Stimulated activated effector memory CD8-positive, alpha-beta T cell treated with anti-CD3 and anti-CD28 coated beads, Interleukin-12 subunit alpha, Interleukin-12 subunit beta, amount 100 ng/mL, for 72 hours (primary cell): ENCODE measurements around the gene GFPT1.

Experiments used
- ATAC-seq: fragments of 150-1000 bp; cut with Tn5 transposase; 2 replicates; pipeline ENCODE4 v1.10.0; 2021
- DNase-seq, 2 donors: peaks; one replicate each; pipeline ENCODE4 v3.0.0; 2021 to 2022; ENCODE audit warnings: low spot score in 2 of 2
- H3K27ac Mint-ChIP-seq: one replicate; pipeline ENCODE4 v1.8.0; 2022; ENCODE audit warnings: mild to moderate bottlenecking, mixed read lengths
- H3K36me3 Mint-ChIP-seq: one replicate; pipeline ENCODE4 v1.8.0; 2022; ENCODE audit warnings: mild to moderate bottlenecking, mixed read lengths
- H3K4me1 Mint-ChIP-seq: one replicate; pipeline ENCODE4 v1.8.0; 2022; ENCODE audit warnings: mixed read lengths
- H3K4me3 Mint-ChIP-seq: one replicate; pipeline ENCODE4 v1.8.0; 2022; ENCODE audit warnings: mild to moderate bottlenecking, mixed read lengths
- H3K9me3 Mint-ChIP-seq: one replicate; pipeline ENCODE4 v1.8.0; 2022; ENCODE audit warnings: mixed read lengths

The GFPT1 gene

DNA sequence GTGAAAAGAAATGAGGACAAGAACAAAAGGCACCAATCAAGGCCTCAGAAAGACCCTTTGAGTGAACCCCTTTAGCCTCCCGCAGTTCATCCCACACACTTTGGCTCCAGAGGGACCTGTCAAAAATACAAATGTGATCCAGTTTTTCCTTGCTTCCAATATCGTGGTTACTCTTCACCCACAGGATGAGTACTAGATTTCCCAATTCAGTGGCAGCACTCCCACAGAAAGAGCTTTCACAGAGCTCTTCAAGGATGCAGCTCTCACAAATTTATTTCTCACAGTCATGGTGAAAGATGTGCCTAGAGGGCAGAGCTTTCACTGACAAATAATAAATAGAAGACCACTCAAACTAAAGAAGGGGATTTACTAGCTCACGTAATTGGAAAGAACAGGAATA, 3.0 kb upstream of the GFPT1 start:
- Mint-ChIP-seq H3K4me1 (peaks cover 13% of the 10 kb centered on the region), H3K4me3 (no peak overlapping the region), H3K27ac (no peak overlapping the region), H3K9me3 (no peaks in the 10 kb centered on the region), H3K36me3 (no peaks in the 10 kb centered on the region)
- ATAC-seq (no peak), DNase-seq (peak in 1 of 2 donors; percentile 18)

DNA sequence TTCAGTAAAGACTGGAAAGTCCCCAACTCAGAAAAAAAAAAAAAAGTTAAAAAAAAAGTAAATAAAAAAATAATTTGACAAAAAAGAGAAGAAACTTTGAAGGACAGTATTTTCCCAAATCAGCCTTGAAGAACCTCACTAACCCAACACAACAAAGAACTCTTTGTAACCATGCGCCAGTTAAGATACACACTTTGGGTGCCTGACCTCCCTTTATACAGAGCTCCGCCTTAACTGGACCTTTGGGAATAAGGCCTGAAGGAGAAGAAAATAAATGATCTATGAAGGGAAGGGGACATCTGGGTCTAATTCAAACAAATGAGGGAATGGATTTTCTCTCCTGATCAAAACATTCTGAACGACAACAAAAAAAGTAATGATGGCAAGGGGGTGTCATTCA, 2.2 kb upstream of the GFPT1 start:
- no peak overlapping the region for H3K4me3 Mint-ChIP-seq

DNA sequence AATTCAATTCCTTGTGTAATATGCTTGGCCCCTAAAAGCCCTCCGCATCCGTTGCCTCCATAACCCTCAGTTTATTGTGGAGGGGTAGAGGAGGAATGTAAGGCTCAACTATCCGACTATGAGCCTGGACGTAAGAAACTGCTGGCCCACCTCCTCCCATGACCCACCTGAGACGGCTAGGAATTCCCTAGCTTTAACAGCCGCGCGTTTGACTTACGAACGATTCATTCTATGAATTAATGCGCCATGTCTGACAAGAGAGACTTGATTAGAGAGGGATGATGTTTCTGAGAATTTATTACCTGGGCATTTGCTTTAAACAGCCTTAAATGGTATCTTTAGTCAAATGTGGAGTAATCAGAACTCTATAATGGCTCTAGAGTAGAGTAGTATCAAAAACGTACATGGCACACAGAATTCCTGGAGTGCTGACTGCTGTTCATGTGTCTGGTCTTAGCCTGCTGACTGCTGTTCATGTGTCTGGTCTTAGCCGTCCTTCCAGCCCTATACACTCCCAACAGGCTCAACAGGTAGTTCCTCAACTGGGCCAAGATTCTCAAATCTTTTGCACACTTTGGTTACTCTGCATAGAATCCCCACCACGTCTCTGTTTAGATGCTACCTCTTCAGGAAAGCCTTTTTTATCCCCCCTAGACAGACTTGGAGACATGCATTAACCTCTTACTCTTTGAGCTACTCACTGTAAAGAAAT, 899 bp upstream of the GFPT1 start:
- ATAC-seq (no peak), DNase-seq (peak in 1 of 2 donors; percentile 49)
- Mint-ChIP-seq H3K36me3 (peaks cover 5% of the 10 kb centered on the region), H3K4me3 (peak overlapping the region; percentile 90), H3K4me1 (peaks cover 16% of the 10 kb centered on the region), H3K27ac (peak overlapping the region; percentile 96), H3K9me3 (no peaks in the 10 kb centered on the region)

More for the DNA sequence above, 2.2 kb upstream of the GFPT1 start:
- Mint-ChIP-seq H3K4me1 (peaks cover 13% of the 10 kb centered on the region), H3K9me3 (no peaks in the 10 kb centered on the region), H3K27ac (no peak overlapping the region), H3K36me3 (no peaks in the 10 kb centered on the region)
- no peak for ATAC-seq
- DNase-seq = no peak

DNA sequence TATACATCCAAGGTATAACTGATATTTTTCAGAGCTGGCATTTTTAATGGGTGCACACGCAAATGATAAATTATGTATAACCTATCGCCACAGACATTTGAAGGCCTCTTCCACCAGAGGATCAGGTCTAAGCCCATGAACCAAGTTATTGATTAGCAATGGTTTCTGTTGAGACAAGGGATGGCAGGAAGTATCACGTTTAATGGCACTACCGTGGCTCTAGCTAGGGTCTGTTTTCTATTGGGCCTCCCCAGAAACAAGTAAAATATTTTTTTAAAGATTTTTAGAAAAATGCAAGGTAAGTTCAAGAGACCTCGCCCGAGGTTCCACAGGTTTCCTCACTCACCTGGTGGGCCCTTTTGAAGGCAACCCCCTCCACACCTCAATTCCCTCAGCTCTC, 667 bp downstream of the GFPT1 start:
- peak overlapping the region; percentile 90 for H3K4me3 Mint-ChIP-seq
- H3K36me3 Mint-ChIP-seq = peaks cover 17% of the 10 kb centered on the region
- DNase-seq (no peak), ATAC-seq (no peak)
- H3K4me1 Mint-ChIP-seq = peaks cover 30% of the 10 kb centered on the region
- H3K27ac Mint-ChIP-seq = peak overlapping the region; percentile 96
- no peaks in the 10 kb centered on the region for H3K9me3 Mint-ChIP-seq

DNA sequence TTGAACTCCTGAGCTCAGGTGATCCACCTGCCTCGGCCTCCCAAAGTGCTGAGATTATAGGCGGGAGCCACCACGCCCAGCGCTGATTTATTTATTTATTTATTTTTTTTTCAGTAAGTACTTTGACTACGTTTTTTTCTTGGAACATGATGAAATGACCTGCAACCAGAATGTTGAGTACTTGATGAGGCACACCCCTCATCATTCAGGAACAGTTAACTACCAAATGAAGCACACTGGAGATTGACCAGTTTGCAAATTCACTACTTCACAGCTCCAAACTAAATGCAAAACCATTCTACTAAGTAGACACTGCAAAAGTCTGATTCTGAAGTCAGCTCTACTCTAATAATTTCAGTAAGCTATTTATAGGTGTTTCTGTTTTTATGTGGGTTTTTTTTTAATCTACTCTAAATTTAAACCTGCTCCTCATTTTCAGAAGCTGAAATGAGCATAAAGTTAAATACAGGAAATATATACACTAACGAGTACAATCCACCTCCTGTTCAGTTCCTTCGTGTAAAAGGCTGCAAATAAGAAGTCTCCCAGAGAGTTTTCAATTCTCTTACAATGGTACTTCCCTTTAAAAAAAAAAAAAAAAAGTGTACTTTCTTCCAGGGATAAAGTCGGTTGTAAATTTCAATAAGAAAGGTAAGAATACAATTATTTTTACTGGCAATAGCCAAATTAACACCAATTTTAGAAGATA, 1.4 kb downstream of the GFPT1 start:
- ATAC-seq (no peak), DNase-seq (no peak)
- Mint-ChIP-seq H3K36me3 (peaks cover 22% of the 10 kb centered on the region), H3K27ac (peak overlapping the region; percentile 96), H3K4me3 (peak overlapping the region; percentile 90), H3K4me1 (peaks cover 38% of the 10 kb centered on the region), H3K9me3 (no peaks in the 10 kb centered on the region)

DNA sequence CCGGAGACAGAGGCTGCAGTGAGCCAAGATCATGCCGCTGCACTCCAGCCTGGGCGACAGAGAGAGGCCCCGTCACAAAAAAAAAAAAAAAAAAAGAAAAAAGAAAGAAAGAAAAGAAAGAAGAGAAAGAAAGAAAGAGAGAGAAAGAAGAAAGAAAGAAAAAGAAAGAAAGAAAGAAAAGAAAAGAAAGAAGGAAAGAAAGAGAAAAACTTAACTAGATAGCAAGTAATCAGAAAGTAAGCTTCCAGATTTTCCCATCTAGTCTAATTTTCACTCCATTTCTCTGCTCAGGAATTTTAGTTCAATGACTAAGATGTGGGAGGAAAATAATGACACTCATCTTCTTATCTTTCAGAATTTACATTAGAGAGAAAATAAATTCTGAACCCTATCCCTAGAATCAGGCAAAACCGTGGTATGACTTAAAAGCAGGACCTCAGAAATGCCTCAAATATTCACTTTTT, 2.4 kb downstream of the GFPT1 start:
- no peak overlapping the region for H3K27ac Mint-ChIP-seq
- peaks cover 22% of the 10 kb centered on the region for H3K36me3 Mint-ChIP-seq
- DNase-seq (no peak), ATAC-seq (no peak)
- peaks cover 42% of the 10 kb centered on the region for H3K4me1 Mint-ChIP-seq
- H3K4me3 Mint-ChIP-seq = no peak overlapping the region
- no peaks in the 10 kb centered on the region for H3K9me3 Mint-ChIP-seq

DNA sequence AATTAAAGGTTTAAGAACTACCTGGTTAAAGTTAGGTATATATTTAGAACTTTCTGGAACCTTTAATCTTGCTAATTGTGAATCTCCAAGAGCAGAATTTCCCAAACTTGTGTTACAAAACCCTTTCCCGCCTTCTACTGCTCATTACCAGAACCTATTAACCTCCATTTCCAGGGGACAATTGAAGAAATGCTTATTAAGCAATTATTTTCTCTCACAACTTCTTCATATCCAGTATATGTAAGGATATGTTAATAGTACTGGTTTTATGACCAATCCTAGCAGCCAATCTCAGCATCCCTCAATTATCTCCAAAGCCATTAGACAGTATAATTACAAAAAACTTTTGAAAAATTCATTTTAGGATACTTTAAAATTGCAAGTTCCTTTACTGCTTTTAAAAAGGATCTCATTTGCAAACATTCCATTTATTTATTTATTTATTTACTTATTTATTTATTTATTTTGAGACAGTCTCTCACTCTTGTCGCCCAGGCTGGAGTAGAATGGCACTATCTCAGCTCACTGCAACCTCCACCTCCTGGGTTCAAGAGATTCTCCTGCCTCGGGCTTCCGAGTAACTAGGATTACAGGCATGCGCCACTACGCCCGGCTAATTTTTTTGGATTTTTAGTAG, 3.7 kb downstream of the GFPT1 start:
- DNase-seq (no peak), ATAC-seq (no peak)
- Mint-ChIP-seq H3K9me3 (no peaks in the 10 kb centered on the region), H3K4me1 (peaks cover 41% of the 10 kb centered on the region), H3K4me3 (no peak overlapping the region), H3K27ac (no peak overlapping the region), H3K36me3 (peaks cover 22% of the 10 kb centered on the region)

DNA sequence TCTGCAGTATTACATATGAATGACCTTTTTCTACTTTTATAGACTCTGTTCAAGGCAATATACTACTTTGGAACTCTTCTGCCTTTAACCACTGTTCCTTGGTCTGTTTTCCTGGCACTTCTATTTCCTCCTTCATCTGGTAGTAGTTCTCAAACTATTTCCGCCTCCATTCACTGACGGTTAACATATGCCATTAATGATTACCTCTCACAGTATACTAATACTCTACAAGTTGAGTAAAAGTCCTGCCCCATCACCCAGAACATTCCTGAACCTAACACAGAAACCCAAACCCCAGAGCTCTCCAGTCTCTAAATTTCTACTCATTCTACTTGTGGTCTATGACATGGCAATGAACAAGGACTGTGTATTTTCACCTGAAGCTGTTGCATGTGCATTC, 4.5 kb downstream of the GFPT1 start:
- Mint-ChIP-seq H3K27ac (no peak overlapping the region), H3K4me1 (peaks cover 34% of the 10 kb centered on the region), H3K9me3 (no peaks in the 10 kb centered on the region), H3K36me3 (peaks cover 22% of the 10 kb centered on the region), H3K4me3 (no peak overlapping the region)
- DNase-seq (no peak), ATAC-seq (no peak)

DNA sequence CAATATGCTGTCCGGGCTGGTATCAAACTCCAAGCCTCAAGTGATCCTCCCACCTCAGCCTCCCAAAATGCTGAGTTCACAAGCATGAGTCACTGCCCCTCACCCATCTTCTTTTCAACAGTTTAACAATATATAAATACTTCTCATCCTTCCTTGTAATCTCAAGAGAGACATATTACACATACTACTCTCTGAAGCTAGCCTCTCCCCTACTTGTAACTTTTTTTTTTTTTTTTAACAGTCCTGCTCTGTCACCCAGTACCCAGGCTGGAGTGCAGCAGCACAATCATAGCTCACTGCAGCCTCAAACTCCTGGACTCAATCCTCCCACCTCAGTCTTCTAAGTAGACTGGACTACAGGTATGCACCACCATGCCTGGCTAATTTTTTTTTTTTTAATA, 5.7 kb downstream of the GFPT1 start:
- H3K9me3 Mint-ChIP-seq = no peaks in the 10 kb centered on the region
- no peak overlapping the region for H3K4me3 Mint-ChIP-seq
- DNase-seq (no peak), ATAC-seq (peak; percentile 87)
- peaks cover 22% of the 10 kb centered on the region for H3K36me3 Mint-ChIP-seq
- H3K27ac Mint-ChIP-seq = peak overlapping the region; percentile 86
- peaks cover 29% of the 10 kb centered on the region for H3K4me1 Mint-ChIP-seq

DNA sequence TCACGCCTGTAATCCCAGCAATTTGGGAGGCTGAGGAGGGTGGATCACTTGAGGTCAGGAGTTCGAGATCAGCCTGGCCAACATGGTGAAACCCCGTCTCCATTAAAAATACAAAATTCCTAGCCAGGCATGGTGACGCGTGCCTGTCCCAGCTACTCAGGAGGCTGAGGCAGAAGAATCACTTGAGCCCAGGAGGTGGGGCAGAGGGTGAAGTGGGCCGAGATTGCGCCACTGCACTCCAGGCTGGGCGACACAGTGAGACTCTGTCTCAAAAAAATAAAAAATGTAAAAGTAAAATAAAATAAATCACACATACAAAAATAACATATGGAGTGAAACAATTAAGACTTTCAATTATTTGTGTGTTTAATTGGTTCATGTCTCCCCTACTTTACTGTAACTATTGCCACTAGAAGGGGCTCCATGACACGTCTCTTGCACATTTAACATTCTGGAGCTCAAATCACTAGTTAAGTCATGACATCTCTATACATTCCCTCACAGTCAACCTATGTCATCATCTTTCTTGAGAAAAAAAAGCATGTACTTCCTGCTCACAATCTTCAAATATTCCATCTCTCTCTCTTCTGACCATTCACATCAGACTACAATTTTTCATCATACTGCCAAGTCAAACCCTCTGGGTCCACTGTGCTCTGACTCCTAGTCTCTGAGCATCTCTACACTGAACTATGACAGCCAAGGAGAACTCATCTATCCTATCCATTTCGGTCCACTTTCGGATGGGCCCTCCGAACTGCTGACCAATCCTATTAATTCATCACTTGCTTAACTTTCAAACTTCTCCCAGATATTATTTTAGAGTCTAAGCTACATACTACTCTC, 6.7 kb downstream of the GFPT1 start:
- Mint-ChIP-seq H3K36me3 (peaks cover 27% of the 10 kb centered on the region), H3K9me3 (no peaks in the 10 kb centered on the region), H3K4me3 (no peak overlapping the region), H3K27ac (peak overlapping the region; percentile 86), H3K4me1 (peaks cover 40% of the 10 kb centered on the region)
- ATAC-seq = peak; percentile 61
- no peak for DNase-seq

DNA sequence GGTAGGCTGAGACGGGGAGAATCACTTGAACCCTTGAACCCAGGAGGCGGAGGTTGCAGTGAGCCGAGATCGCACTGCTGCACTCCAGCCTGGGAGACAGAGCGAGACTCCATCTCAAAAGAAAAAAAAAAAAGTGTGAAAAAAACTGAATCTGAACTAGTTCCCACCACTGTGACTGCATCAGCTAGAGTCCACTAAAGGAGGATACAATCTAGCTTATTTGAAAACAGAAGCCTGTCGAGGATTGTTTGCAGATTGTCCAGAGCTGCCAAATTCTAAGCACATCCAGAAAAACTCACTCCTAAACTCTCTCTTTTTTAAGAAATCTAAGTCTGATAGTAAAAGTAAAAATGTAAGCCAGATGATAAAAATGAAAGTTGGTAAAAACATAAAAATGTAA, 10.6 kb downstream of the GFPT1 start:
- peaks cover 25% of the 10 kb centered on the region for H3K4me1 Mint-ChIP-seq

DNA sequence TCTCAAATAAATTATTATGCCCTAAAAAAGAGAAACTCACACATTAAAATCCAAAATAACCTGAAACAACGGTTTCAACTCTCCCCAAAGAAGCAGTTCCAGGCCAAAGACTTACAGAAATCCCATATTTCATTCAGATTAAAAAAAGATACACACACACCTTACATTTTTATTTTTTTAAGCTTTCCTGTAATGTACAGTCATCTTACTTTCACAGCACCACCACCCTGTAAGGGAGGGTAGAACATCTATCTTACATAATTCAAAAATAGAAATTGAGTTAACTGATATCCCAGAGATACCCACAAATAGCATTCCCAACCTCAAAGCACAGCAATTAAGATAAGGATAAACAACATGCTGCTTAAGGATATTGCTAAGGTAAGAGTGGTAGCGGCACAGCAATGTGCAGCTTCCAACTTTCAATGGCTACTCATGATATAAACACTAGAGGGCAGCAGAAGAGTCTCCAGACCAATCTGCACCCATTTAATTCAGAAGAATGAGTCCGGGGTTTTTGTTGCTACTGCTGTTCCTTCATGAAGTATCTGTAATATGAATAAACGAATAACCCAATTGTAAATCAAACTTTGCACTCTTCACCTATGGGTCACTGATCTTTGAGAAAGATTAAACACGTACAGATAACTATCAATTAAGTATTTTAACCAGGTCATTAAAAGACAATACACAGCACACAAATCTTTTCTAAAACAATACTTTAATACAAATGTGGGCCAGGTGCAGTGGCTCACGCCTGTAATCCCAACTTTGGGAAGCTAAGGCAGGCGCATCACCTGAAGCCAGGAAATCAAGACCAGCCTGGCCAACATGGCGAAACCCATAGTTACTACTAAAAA, 11.3 kb downstream of the GFPT1 start:
- H3K27ac Mint-ChIP-seq = no peak overlapping the region
- peaks cover 49% of the 10 kb centered on the region for H3K36me3 Mint-ChIP-seq
- H3K9me3 Mint-ChIP-seq = no peaks in the 10 kb centered on the region
- H3K4me3 Mint-ChIP-seq = no peak overlapping the region
- peak in 1 of 2 donors; percentile 12 for DNase-seq
- ATAC-seq = peak; percentile 74
- H3K4me1 Mint-ChIP-seq = peaks cover 18% of the 10 kb centered on the region

More for the DNA sequence above, 10.6 kb downstream of the GFPT1 start:
- DNase-seq = no peak
- no peak overlapping the region for H3K4me3 Mint-ChIP-seq
- no peak for ATAC-seq
- H3K36me3 Mint-ChIP-seq = peaks cover 47% of the 10 kb centered on the region
- no peak overlapping the region for H3K27ac Mint-ChIP-seq
- H3K9me3 Mint-ChIP-seq = no peaks in the 10 kb centered on the region

DNA sequence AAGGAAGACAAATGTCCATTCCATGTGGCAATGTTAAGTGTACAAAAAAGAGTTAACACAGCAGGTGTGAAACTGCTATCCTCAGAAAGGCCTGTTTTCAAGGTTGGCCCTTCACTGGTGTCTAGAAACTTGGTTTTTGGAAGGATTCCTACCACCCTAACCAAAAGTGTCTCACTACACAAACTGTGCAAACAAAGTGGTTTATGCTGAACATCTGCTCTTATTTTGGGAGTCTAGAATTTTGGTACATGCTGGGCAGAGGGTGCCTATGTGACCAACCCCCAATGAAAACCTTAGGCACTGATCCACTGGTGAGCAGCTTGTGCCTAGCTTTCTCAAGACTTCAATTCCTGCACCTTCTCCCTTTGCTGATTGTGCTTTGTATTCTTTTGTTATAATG, 14.3 kb downstream of the GFPT1 start:
- peaks cover 12% of the 10 kb centered on the region for H3K4me1 Mint-ChIP-seq
- no peak for ATAC-seq

DNA sequence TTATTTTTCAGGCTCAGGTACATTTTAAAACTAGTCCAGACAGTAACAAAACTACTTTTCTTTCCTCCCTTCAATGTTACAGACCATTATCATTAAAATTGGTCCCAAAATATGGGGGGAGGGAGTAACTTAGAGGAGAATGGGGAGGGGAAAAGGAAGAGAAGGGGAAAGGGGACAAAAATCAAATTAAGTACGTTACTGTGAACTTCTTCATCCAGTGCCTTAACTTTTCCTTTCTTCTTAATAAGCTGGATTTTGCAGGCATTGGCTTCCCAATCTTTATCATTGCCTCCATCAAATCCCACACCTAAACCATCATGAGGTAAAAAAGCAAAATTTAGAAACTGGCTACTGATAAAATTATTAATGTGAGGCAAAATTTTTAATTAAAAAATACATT, 17.2 kb downstream of the GFPT1 start:
- H3K36me3 Mint-ChIP-seq = peaks cover 99% of the 10 kb centered on the region
- ATAC-seq = no peak
- H3K4me3 Mint-ChIP-seq = no peak overlapping the region

More for the DNA sequence above, 14.3 kb downstream of the GFPT1 start:
- no peaks in the 10 kb centered on the region for H3K9me3 Mint-ChIP-seq
- H3K36me3 Mint-ChIP-seq = peaks cover 79% of the 10 kb centered on the region
- no peak overlapping the region for H3K4me3 Mint-ChIP-seq
- H3K27ac Mint-ChIP-seq = peak overlapping the region; percentile 33
- DNase-seq = no peak

More for the DNA sequence above, 17.2 kb downstream of the GFPT1 start:
- Mint-ChIP-seq H3K27ac (no peak overlapping the region), H3K9me3 (no peaks in the 10 kb centered on the region), H3K4me1 (no peaks in the 10 kb centered on the region)
- no peak for DNase-seq
